ENCODE measurements around the gene HYAL2.

DNA sequence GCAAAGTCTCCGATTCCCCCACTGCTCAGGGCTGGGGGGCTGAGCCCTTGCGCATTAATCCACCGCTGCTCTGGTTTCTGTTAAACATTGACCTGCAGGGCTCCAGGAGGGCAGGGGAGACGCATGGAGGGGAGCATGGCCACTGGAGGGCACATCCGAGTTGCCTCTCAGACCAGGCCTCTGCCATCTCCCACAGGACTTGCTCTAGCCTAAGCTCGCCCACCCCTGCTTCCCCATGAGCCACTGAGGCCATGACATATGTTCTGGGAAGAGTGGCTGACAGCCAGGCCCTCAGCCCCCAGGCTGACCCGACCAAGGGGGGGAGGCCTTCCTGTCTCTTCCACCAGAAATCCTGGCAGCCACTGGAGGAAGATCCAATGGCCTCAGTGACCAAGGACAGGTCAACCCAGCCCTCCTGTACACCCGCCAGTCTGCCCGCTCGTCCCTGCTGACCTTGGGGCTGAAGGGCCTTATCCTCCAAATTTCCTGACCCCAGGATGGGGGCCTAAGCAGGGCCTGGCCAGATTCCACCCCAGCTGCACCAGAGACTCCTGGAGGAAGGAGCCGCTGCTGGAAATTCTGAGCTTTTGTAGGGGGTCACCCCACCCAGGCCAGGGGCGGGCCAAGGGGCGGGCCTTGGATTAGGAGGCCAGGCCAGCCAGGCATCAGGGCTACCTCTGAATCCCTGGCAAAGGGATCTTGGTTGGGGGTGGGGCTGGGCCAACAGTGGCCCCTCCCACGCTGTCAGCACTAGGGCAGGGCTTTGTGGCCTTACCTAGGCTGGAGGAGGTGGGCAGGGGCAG, 19.3 kb downstream of the HYAL2 start, which contains the start of gene HYAL1:
- no peak for TF ChIP-seq YY1 (IDR thresholded peaks at IDR 0.05; ENCODE audit: insufficient read depth, insufficient read length)
- no peak for TF ChIP-seq SUZ12 (IDR thresholded peaks at IDR 0.05; ENCODE audit: extremely low read depth, insufficient read depth, insufficient read length)
